NCI-H510A treated with DMSO at 0.1 percent for 48 hours (cell line): Measurements from ENCODE around the gene CCND1.
"Not testable (repeated sequence)": the region's sequence is repeated elsewhere in the genome, so short reads cannot be mapped to it uniquely, and the experiment has no call there.

ENCODE experiments used
- DNase-seq: peaks from one replicate; lab custom pipeline; 2025; lab: John Stamatoyannopoulos, UW

CCND1 gene

DNA sequence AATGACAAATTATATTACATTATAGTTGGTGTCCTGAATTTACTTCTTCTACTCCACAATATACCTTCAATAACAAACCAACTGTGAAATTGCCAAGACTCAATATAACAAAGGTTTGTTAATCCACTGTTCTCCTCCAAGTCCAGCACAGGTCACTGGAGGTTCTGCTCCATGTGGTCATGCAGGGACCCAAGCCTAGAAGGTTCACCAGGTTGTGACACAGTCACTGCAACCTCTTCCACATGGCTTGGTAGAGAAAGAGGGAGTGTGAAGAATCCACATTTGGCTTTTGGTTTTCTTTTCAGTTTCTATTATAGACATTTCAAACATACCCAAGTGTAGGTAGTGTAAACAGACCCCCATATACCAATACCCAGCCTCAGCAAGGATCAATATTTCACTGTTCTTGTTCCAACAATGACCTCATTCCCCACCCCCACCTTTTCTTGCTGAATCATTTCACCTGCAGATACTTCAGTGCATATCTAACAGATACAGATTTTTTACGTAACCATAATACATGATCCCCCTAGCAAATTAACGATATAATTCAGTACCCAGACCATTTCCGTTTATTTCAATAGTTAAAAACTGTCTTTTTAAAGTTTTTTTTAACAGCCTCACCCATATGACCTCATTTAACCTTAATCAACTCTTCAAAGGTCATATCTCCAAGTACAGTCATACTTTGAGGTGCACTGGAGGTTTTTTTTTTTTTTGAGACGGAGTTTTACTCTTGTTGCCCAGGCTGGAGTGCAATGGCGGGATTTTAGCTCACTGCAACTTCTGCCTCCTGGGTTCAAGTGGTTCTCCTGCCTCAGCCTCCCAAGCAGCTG lies 48.7 kb downstream of the CCND1 start:
- no peak for DNase-seq

GRCh38 chr11:69691463-69691862 lies 50.5 kb downstream of the CCND1 start:
- DNase-seq: no peak

GRCh38 chr11:69692422-69692821 lies 51.5 kb downstream of the CCND1 start:
- DNase-seq: no peak

DNA sequence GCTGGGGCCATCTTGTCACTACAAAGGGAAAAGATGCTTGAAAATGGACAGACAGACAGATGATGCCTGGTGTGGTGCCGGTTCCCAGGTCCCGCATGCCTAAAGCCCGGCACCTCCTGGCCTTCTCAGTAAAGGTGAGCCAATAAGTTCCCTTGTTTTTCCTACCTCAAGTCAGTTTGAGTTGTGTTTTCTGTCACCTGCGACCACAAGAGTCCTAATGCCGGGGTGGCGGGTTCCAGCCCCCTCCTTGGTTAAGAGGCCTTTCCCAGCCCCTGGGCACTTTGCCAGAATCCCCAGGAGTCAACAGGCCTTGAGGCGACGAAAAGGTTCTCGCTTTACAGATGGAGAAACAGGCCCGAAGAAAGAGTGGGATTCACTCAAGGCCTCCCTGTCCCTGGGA lies 53.8 kb downstream of the CCND1 start:
- peak; percentile 13 for DNase-seq

DNA sequence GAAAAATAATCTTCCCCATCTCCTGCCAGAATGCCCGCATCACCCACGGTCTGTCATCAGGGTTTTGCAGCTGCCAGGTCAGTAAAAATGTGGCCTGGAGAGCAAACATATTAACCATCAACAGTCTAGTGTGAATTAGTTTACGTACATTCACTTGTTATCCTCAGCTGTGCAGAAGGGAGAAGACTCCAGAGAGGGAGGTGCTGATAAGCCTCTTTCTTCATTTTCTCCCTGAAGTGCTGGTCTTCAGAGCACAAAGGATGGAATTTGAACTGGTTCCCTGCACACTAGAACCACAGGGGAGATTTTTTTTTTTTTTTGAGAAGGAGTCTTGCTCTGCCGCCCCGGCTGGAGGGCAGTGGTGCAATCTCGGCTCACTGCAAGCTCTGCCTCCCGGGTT lies 54.6 kb downstream of the CCND1 start:
- no peak for DNase-seq

DNA sequence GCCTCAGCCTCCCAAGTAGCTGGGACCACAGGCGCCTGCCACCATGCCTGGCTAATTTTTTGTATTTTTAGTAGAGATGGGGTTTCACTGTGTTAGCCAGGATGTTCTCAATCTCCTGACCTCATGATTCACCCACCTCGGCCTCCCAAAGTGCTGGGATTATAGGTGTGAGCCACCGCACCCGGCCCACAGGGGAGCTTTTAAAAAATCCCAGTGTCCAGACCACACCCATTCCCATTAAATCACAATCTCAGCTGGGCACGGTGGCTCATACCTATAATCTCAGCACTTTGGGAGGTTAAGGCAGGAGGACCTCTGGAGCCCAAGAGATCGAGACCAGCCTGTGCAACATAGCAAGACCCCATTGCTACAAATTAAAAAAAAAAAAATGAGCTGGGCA lies 55.0 kb downstream of the CCND1 start:
- DNase-seq: not testable (repeated sequence)

GRCh38 chr11:69696749-69697468 lies 56.0 kb downstream of the CCND1 start:
- peak; percentile 82 for DNase-seq

GRCh38 chr11:69697469-69697843 lies 56.5 kb downstream of the CCND1 start:
- DNase-seq: no peak

GRCh38 chr11:69697861-69698260 lies 56.9 kb downstream of the CCND1 start:
- DNase-seq: no peak

DNA sequence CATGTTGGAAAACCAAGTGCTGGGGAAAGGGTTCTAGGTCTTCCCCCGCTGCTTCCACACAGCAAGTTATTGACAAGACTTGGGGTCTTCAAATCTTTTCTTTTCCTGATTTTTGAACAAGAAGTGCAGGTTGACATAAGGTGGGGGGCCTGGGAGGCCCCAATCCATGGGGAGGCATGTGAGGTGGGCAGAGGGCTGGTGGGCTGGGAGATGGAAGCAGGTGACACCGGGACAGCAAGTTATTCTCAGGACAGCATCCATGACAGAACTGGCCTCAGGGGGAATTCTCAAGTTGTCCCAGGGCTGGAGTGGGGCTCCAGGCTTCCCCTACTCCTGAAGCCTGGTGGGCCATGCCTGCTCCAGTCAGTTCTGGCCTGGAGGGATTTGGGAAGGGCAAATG lies 57.4 kb downstream of the CCND1 start:
- DNase-seq: no peak

DNA sequence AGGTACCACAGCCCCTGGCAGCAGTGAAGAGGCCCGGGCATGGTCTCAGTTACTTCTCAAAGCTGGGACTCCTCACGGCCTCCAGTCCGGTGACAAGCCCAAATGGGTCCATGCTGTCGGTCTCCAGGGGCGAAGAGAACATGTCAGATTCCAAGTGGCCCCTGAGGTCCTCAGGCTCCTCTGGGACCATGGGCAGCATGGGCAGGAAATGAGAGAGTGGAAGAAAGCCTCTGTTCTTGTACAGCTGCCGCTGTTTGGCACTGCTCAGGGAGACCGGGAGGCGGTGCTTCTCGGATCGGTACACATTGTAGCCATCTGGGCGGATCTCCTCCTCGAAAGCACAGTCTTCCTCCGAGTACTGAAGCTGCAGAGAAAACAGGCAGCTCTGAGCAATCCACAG lies 58.3 kb downstream of the CCND1 start:
- peak; percentile 81 for DNase-seq

DNA sequence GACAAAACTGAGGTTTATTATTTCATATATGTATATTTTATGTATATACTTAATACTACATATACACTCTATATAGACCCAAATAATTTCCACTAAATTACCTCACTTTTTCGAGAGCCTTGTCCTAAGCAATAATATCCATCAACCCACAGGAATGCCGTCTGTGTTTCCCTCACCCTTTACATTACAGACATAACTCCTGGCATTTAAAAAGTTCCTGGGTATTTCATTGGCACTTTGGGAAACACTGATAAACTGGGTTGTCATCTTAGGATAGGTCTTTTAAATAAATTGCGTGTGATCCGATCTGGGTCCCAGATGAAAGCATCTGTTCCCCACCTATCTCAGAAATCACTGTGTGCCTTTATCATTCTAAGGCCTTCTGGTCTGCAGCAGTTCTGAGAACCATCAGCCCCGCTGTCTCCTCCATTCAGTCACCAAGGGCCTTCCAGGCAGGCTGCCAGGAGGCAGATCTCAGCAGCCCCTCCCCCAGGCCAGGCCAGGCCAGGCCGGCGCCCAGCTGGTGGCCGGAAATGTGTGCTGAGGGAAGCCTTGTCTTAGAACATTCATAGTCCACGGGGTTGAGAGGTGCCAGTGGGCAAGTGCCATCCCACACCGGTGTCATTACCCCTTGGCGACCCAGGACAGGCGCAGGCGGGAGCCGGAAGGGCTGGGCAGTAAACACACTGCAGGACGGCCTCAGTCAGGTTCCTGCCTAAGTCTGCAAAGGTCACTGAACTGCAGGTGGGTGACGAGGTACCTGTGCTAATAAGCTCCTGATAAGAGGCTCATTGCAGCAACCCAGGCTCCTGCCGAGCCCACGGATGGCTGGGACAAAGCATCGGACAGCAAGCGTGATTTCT lies 59.6 kb downstream of the CCND1 start:
- DNase-seq: peak; percentile 60

DNA sequence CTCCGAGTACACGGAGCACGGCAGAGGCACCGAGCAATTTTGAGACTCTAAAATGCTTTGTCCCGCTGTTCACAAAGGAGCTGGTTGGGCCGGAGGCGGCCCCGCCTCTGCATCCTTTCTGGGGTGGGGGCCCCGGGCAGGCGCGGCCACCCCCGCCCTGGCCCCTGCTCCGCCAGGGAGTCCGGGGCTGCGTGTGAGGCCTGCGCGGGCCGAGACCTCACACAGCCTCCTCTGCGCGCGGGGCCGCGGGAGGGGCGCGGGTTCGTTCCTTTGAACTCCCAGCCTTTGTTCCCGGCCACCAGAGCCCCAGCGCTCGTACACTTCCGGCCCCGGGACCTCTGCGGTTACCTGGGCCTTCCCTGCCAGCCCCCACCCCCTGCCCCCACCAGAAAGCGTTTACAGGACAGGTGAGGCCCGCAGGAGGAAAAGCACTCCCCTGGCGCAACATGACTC lies 61.3 kb downstream of the CCND1 start:
- no peak for DNase-seq

DNA sequence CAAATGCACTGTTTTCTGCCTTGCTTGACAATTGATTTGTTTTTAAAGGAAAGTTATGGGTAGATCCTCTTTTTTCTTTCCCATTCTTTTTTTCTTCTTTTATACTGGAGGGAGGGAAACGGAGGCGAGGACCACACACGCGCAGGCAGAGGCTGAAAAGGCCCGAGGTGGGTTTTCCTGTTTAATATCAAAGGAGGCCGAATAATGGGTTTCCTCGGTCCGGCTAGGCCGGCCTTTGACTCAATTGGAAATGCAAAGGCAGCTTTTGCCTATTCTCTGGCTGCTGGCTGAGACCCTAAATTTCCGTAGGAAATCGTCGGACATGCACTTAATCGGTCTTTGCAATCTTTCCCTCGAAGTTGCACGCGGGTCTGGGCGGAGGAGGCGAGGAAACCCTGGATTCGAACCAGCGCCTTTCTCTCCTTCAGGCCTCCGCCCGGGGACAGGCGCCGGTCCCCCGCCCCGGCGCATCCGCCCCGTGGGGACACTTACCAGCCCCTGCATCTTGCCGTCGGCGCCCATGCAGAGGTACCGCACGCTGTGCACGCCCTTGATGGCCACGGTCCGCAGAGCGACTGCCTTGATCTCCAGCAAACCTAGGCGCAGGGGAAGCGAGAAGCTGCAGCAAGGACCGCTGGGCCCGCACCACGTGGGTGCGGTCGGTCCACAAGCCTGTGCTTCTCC lies 62.0 kb downstream of the CCND1 start:
- no peak for DNase-seq

GRCh38 chr11:69703453-69703767 lies 62.5 kb downstream of the CCND1 start:
- DNase-seq: no peak
